H1 (cell line): ENCODE data around the gene ASCC3. TPM values are rescaled to one million over a fixed set of nuclear protein-coding genes. Genes with fewer than 3 reads are reported as not detected.

Source experiments
- CBX5 ChIP-seq: fragments of 300-800, 300-1000 bp; sonication (generic); IDR thresholded peaks from 2 replicates; pipeline ENCODE4 v1.7.1; 2016; ENCODE audit warnings: antibody characterized with exemption, low read length, low read depth
- CHD1 ChIP-seq: IDR thresholded peaks from 2 replicates; pipeline ENCODE4 v1.6.1; 2012; ENCODE audit warnings: low read depth, low read length, improper control_type of control experiment
- polyA plus RNA-seq, 7 experiments: library from polyadenylated mRNA; depleted of rRNA in 3 of 7; stranded (reverse) in 5 of 7; unstranded in 2 of 7; fragments of >200 nt in 5 of 7; fragments of 200-250 nt in 2 of 7; gene quantifications; 1 replicate in 5 of 7; 2 replicates in 1 of 7; 4 replicates in 1 of 7; pipeline versions ENCODE4 v1.2.1 to v1.2.3, GENCODE V29; 2011 to 2013; ENCODE audit warnings: missing spikeins in 2 of 7, mixed read lengths in 2 of 7
- total RNA-seq: library from RNA; stranded (reverse); fragmentation: NEBNext Ultra II Directional; extraction: Animal tissue kit (Norgen Biotek cat#: 25700); gene quantifications from 2 replicates; pipeline ENCODE4 v1.2.1, GENCODE V29; 2021
- TF ChIP-seq, protein P1 (sequence below): fragments of 300-600 bp; sonication (generic); IDR thresholded peaks from 2 replicates; pipeline ENCODE4 v1.7.1; 2012; ENCODE audit warnings: low read length, moderate library complexity, mild to moderate bottlenecking, inconsistent platforms; ENCODE audit not compliant: insufficient replicate concordance

The ASCC3 gene
- total and polyA plus RNA-seq, 2 of the 8 experiments (the other 6 are each of a cell fraction or from before 2014, with no cell fraction given): 37.5 to 77.8 TPM

DNA sequence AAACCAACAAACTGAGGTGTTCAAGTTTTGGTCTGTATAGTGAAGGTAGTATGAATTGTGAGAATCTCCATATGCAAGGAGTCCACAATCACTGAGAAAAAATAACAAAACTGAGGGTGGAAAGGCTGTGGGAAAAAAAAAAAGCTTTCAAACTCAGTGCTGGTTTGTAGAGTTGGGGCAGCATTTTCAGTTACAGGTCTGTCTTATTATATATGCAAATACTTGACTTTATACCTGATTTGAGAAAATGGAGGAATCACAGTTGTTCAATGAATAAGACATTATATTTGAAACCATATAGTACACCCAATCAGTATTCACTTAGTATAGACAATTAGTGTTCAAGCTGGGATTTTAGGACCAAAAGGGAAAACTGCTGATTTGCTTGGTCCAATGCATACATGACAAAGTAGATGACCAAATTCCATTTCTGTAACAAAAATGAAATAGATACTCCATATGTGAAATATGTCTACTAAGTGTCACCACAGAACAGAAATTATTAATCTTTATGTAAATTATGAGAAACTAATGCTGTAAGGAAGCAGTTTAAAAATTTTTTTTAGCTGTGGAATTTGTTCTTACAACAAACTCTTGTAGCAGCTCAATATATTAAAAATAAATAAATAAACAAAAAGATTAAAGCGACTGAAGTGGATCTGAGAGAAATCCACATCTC, 187.7 kb downstream of the ASCC3 start (continued):
- TF ChIP-seq, protein P1, sequence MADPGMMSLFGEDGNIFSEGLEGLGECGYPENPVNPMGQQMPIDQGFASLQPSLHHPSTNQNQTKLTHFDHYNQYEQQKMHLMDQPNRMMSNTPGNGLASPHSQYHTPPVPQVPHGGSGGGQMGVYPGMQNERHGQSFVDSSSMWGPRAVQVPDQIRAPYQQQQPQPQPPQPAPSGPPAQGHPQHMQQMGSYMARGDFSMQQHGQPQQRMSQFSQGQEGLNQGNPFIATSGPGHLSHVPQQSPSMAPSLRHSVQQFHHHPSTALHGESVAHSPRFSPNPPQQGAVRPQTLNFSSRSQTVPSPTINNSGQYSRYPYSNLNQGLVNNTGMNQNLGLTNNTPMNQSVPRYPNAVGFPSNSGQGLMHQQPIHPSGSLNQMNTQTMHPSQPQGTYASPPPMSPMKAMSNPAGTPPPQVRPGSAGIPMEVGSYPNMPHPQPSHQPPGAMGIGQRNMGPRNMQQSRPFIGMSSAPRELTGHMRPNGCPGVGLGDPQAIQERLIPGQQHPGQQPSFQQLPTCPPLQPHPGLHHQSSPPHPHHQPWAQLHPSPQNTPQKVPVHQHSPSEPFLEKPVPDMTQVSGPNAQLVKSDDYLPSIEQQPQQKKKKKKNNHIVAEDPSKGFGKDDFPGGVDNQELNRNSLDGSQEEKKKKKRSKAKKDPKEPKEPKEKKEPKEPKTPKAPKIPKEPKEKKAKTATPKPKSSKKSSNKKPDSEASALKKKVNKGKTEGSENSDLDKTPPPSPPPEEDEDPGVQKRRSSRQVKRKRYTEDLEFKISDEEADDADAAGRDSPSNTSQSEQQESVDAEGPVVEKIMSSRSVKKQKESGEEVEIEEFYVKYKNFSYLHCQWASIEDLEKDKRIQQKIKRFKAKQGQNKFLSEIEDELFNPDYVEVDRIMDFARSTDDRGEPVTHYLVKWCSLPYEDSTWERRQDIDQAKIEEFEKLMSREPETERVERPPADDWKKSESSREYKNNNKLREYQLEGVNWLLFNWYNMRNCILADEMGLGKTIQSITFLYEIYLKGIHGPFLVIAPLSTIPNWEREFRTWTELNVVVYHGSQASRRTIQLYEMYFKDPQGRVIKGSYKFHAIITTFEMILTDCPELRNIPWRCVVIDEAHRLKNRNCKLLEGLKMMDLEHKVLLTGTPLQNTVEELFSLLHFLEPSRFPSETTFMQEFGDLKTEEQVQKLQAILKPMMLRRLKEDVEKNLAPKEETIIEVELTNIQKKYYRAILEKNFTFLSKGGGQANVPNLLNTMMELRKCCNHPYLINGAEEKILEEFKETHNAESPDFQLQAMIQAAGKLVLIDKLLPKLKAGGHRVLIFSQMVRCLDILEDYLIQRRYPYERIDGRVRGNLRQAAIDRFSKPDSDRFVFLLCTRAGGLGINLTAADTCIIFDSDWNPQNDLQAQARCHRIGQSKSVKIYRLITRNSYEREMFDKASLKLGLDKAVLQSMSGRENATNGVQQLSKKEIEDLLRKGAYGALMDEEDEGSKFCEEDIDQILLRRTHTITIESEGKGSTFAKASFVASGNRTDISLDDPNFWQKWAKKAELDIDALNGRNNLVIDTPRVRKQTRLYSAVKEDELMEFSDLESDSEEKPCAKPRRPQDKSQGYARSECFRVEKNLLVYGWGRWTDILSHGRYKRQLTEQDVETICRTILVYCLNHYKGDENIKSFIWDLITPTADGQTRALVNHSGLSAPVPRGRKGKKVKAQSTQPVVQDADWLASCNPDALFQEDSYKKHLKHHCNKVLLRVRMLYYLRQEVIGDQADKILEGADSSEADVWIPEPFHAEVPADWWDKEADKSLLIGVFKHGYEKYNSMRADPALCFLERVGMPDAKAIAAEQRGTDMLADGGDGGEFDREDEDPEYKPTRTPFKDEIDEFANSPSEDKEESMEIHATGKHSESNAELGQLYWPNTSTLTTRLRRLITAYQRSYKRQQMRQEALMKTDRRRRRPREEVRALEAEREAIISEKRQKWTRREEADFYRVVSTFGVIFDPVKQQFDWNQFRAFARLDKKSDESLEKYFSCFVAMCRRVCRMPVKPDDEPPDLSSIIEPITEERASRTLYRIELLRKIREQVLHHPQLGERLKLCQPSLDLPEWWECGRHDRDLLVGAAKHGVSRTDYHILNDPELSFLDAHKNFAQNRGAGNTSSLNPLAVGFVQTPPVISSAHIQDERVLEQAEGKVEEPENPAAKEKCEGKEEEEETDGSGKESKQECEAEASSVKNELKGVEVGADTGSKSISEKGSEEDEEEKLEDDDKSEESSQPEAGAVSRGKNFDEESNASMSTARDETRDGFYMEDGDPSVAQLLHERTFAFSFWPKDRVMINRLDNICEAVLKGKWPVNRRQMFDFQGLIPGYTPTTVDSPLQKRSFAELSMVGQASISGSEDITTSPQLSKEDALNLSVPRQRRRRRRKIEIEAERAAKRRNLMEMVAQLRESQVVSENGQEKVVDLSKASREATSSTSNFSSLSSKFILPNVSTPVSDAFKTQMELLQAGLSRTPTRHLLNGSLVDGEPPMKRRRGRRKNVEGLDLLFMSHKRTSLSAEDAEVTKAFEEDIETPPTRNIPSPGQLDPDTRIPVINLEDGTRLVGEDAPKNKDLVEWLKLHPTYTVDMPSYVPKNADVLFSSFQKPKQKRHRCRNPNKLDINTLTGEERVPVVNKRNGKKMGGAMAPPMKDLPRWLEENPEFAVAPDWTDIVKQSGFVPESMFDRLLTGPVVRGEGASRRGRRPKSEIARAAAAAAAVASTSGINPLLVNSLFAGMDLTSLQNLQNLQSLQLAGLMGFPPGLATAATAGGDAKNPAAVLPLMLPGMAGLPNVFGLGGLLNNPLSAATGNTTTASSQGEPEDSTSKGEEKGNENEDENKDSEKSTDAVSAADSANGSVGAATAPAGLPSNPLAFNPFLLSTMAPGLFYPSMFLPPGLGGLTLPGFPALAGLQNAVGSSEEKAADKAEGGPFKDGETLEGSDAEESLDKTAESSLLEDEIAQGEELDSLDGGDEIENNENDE: no peak
- TF ChIP-seq CBX5 (no peak), CHD1 (no peak)
